ENCODE data around the gene ARHGAP8. TPM values are rescaled to one million over a fixed set of nuclear protein-coding genes. Genes with fewer than 3 reads are reported as not detected.
A peak's percentile ranks its signal among the peaks of the same experiment; 100 is the strongest.

Gene ARHGAP8
- total and polyA plus RNA-seq, 4 experiments from 2014 or later: 0.67 TPM; not detected in 3

GRCh38 chr22:44845191-44845590 is 92.8 kb downstream of the ARHGAP8 start:
- no peaks in the 10 kb centered on the region for H3K36me3 ChIP-seq (ENCODE audit: insufficient read depth, low read length)
- no peaks in the 10 kb centered on the region for H3K27me3 ChIP-seq (ENCODE audit: insufficient read depth, low read length)
- Mint-ChIP-seq H3K27me3 (peaks cover 0 to 3% of the 10 kb centered on the region in 2 donors), H3K4me3 (no peak overlapping the region), H3K4me1 (no peaks in the 10 kb centered on the region), H3K27ac (peak overlapping the region in 1 of 7 donors; percentile 42), H3K9me3 (peaks cover 0 to 16% (median 11%) of the 10 kb centered on the region in 8 donors), H3K36me3 (no peaks in the 10 kb centered on the region)
- H3K4me3 ChIP-seq (ENCODE audit: low read length in 2 of 2): no peak overlapping the region
- H3K4me1 ChIP-seq (ENCODE audit: insufficient read depth, low read length): no peaks in the 10 kb centered on the region
- DNase-seq: no peak
- CTCF ChIA-PET (ENCODE audit: partially characterized antibody): no interaction called here
- H3K9me3 ChIP-seq (ENCODE audit: control insufficient read depth in 1 of 2, low read length in 2 of 2): no peaks in the 10 kb centered on the region
- intact Hi-C loops (cut with micrococcal nuclease): no loop called here
- no peak overlapping the region for H3K27ac ChIP-seq (ENCODE audit: low read depth, low read length)
- POLR2A ChIA-PET (ENCODE audit: partially characterized antibody): no interaction called here

- no peak overlapping the region for H3K27ac Mint-ChIP-seq
- Histone ChIP-seq H3K4me1 (ENCODE audit: insufficient read depth, low read length) (no peaks in the 10 kb centered on the region), H3K4me3 (ENCODE audit: low read length in 2 of 2) (no peak overlapping the region), H3K27me3 (ENCODE audit: insufficient read depth, low read length) (no peaks in the 10 kb centered on the region), H3K9me3 (ENCODE audit: control insufficient read depth in 1 of 2, low read length in 2 of 2) (no peaks in the 10 kb centered on the region), H3K27ac (ENCODE audit: low read depth, low read length) (no peak overlapping the region), H3K36me3 (ENCODE audit: insufficient read depth, low read length) (no peaks in the 10 kb centered on the region)
- ChIA-PET POLR2A (ENCODE audit: partially characterized antibody) (no interaction called here), CTCF (ENCODE audit: partially characterized antibody) (no interaction called here)
- intact Hi-C loops (cut with micrococcal nuclease): no loop called here
- H3K36me3 Mint-ChIP-seq: no peaks in the 10 kb centered on the region
- peaks cover 0 to 3% of the 10 kb centered on the region in 2 donors for H3K27me3 Mint-ChIP-seq
- H3K4me1 Mint-ChIP-seq: no peaks in the 10 kb centered on the region
- DNase-seq: no peak
- peaks cover 0 to 16% (median 10%) of the 10 kb centered on the region in 8 donors for H3K9me3 Mint-ChIP-seq
- no peak overlapping the region for H3K4me3 Mint-ChIP-seq
These were observed 93.7 kb downstream of the ARHGAP8 start for GRCh38 chr22:44845796-44846720.

- Mint-ChIP-seq H3K4me1 (no peaks in the 10 kb centered on the region), H3K27ac (peak overlapping the region in 1 of 7 donors; percentile 76), H3K36me3 (no peaks in the 10 kb centered on the region), H3K4me3 (no peak overlapping the region), H3K27me3 (peaks cover 0 to 3% of the 10 kb centered on the region in 2 donors), H3K9me3 (peaks cover 0 to 16% (median 10%) of the 10 kb centered on the region in 8 donors)
- CTCF ChIA-PET (ENCODE audit: partially characterized antibody): interaction anchor here (0.9 kb wide), 1 partner anchor 26 kb away, joined by 3 read pairs; no protein-coding TSS in a partner anchor
- intact Hi-C loops (cut with micrococcal nuclease): no loop called here
- H3K36me3 ChIP-seq (ENCODE audit: insufficient read depth, low read length): no peaks in the 10 kb centered on the region
- no peaks in the 10 kb centered on the region for H3K27me3 ChIP-seq (ENCODE audit: insufficient read depth, low read length)
- H3K9me3 ChIP-seq (ENCODE audit: control insufficient read depth in 1 of 2, low read length in 2 of 2): no peaks in the 10 kb centered on the region
- DNase-seq: no peak
- H3K27ac ChIP-seq (ENCODE audit: low read depth, low read length): no peak overlapping the region
- POLR2A ChIA-PET (ENCODE audit: partially characterized antibody): no interaction called here
- no peak overlapping the region for H3K4me3 ChIP-seq (ENCODE audit: low read length in 2 of 2)
- no peaks in the 10 kb centered on the region for H3K4me1 ChIP-seq (ENCODE audit: insufficient read depth, low read length)
These were observed 94.4 kb downstream of the ARHGAP8 start for GRCh38 chr22:44846726-44847275.

GRCh38 chr22:44847380-44847779 is 95.0 kb downstream of the ARHGAP8 start:
- Histone ChIP-seq H3K27me3 (ENCODE audit: insufficient read depth, low read length) (no peaks in the 10 kb centered on the region), H3K9me3 (ENCODE audit: control insufficient read depth in 1 of 2, low read length in 2 of 2) (no peaks in the 10 kb centered on the region), H3K4me3 (ENCODE audit: low read length in 2 of 2) (no peak overlapping the region), H3K27ac (ENCODE audit: low read depth, low read length) (no peak overlapping the region), H3K4me1 (ENCODE audit: insufficient read depth, low read length) (no peaks in the 10 kb centered on the region), H3K36me3 (ENCODE audit: insufficient read depth, low read length) (no peaks in the 10 kb centered on the region)
- Mint-ChIP-seq H3K9me3 (peaks cover 0 to 16% (median 10%) of the 10 kb centered on the region in 8 donors), H3K36me3 (no peaks in the 10 kb centered on the region), H3K27ac (no peak overlapping the region), H3K27me3 (peaks cover 0 to 3% of the 10 kb centered on the region in 2 donors), H3K4me3 (no peak overlapping the region), H3K4me1 (no peaks in the 10 kb centered on the region)
- ChIA-PET CTCF (ENCODE audit: partially characterized antibody) (interaction anchor here (0.9 kb wide), 1 partner anchor 26 kb away, joined by 3 read pairs; no protein-coding TSS in a partner anchor), POLR2A (ENCODE audit: partially characterized antibody) (no interaction called here)
- no peak for DNase-seq
- intact Hi-C loops (cut with micrococcal nuclease): no loop called here

- ChIA-PET CTCF (ENCODE audit: partially characterized antibody) (interaction anchor here (0.9 kb wide), 1 partner anchor 27 kb away, joined by 3 read pairs; no protein-coding TSS in a partner anchor), POLR2A (ENCODE audit: partially characterized antibody) (no interaction called here)
- no peak overlapping the region for H3K27ac ChIP-seq (ENCODE audit: low read depth, low read length)
- H3K27me3 ChIP-seq (ENCODE audit: insufficient read depth, low read length): no peaks in the 10 kb centered on the region
- no peaks in the 10 kb centered on the region for H3K36me3 Mint-ChIP-seq
- peaks cover 0 to 2% of the 10 kb centered on the region in 2 donors for H3K27me3 Mint-ChIP-seq
- no peaks in the 10 kb centered on the region for H3K9me3 ChIP-seq (ENCODE audit: control insufficient read depth in 1 of 2, low read length in 2 of 2)
- H3K9me3 Mint-ChIP-seq: peaks cover 0 to 16% (median 10%) of the 10 kb centered on the region in 8 donors
- H3K4me1 Mint-ChIP-seq: no peaks in the 10 kb centered on the region
- H3K4me1 ChIP-seq (ENCODE audit: insufficient read depth, low read length): no peaks in the 10 kb centered on the region
- no peak overlapping the region for H3K4me3 ChIP-seq (ENCODE audit: low read length in 2 of 2)
- no peak overlapping the region for H3K4me3 Mint-ChIP-seq
- H3K36me3 ChIP-seq (ENCODE audit: insufficient read depth, low read length): no peaks in the 10 kb centered on the region
- no peak for DNase-seq
- H3K27ac Mint-ChIP-seq: no peak overlapping the region
- intact Hi-C loops (cut with micrococcal nuclease): no loop called here
These were observed 95.5 kb downstream of the ARHGAP8 start for GRCh38 chr22:44847892-44848291.

GRCh38 chr22:44848296-44848741 is 95.9 kb downstream of the ARHGAP8 start:
- peaks cover 0 to 16% (median 10%) of the 10 kb centered on the region in 8 donors for H3K9me3 Mint-ChIP-seq
- no peak overlapping the region for H3K4me3 Mint-ChIP-seq
- Histone ChIP-seq H3K36me3 (ENCODE audit: insufficient read depth, low read length) (no peaks in the 10 kb centered on the region), H3K9me3 (ENCODE audit: control insufficient read depth in 1 of 2, low read length in 2 of 2) (no peaks in the 10 kb centered on the region), H3K4me3 (ENCODE audit: low read length in 2 of 2) (no peak overlapping the region), H3K4me1 (ENCODE audit: insufficient read depth, low read length) (no peaks in the 10 kb centered on the region), H3K27ac (ENCODE audit: low read depth, low read length) (no peak overlapping the region), H3K27me3 (ENCODE audit: insufficient read depth, low read length) (no peaks in the 10 kb centered on the region)
- ChIA-PET CTCF (ENCODE audit: partially characterized antibody) (no interaction called here), POLR2A (ENCODE audit: partially characterized antibody) (no interaction called here)
- no peaks in the 10 kb centered on the region for H3K4me1 Mint-ChIP-seq
- no peak for DNase-seq
- H3K27ac Mint-ChIP-seq: no peak overlapping the region
- peaks cover 0 to 2% of the 10 kb centered on the region in 2 donors for H3K27me3 Mint-ChIP-seq
- H3K36me3 Mint-ChIP-seq: no peaks in the 10 kb centered on the region
- intact Hi-C loops (cut with micrococcal nuclease): no loop called here

- no peaks in the 10 kb centered on the region for H3K9me3 ChIP-seq (ENCODE audit: control insufficient read depth in 1 of 2, low read length in 2 of 2)
- H3K4me1 ChIP-seq (ENCODE audit: insufficient read depth, low read length): no peaks in the 10 kb centered on the region
- H3K4me3 Mint-ChIP-seq: no peak overlapping the region
- no peaks in the 10 kb centered on the region for H3K27me3 ChIP-seq (ENCODE audit: insufficient read depth, low read length)
- intact Hi-C loops (cut with micrococcal nuclease): no loop called here
- no peaks in the 10 kb centered on the region for H3K36me3 Mint-ChIP-seq
- H3K27ac Mint-ChIP-seq: no peak overlapping the region
- peaks cover 0 to 2% of the 10 kb centered on the region in 2 donors for H3K27me3 Mint-ChIP-seq
- CTCF ChIA-PET (ENCODE audit: partially characterized antibody): no interaction called here
- peaks cover 0 to 13% (median 7%) of the 10 kb centered on the region in 8 donors for H3K9me3 Mint-ChIP-seq
- no peaks in the 10 kb centered on the region for H3K36me3 ChIP-seq (ENCODE audit: insufficient read depth, low read length)
- no peak overlapping the region for H3K27ac ChIP-seq (ENCODE audit: low read depth, low read length)
- H3K4me1 Mint-ChIP-seq: no peaks in the 10 kb centered on the region
- no peak for DNase-seq
- no peak overlapping the region for H3K4me3 ChIP-seq (ENCODE audit: low read length in 2 of 2)
- POLR2A ChIA-PET (ENCODE audit: partially characterized antibody): no interaction called here
These were observed 96.5 kb downstream of the ARHGAP8 start for GRCh38 chr22:44848791-44849420.
